ENCODE measurements around the gene GLIS1. TPM values are rescaled to one million over a fixed set of nuclear protein-coding genes. Genes with fewer than 3 reads are reported as not detected.

Gene GLIS1
- total and polyA plus RNA-seq, 4 donors: 0.19 to 1.8 (median 0.65) TPM

- Histone ChIP-seq H3K36me3 (ENCODE audit: control insufficient read depth in 1 of 2, insufficient read depth in 2 of 2, low read length in 1 of 2) (no peaks in the 10 kb centered on the region), H3K9me3 (ENCODE audit: control insufficient read depth, low read length) (no peaks in the 10 kb centered on the region), H3K4me3 (ENCODE audit: low read length in 2 of 2) (no peak overlapping the region), H3K27ac (ENCODE audit: low read depth in 1 of 2, low read length in 2 of 2) (no peak overlapping the region), H3K27me3 (ENCODE audit: control insufficient read depth in 1 of 2, insufficient read depth in 2 of 2, low read length in 1 of 2) (no peaks in the 10 kb centered on the region), H3K4me1 (ENCODE audit: control insufficient read depth in 1 of 2, insufficient read depth in 2 of 2, low read length in 2 of 2) (no peaks in the 10 kb centered on the region)
- ATAC-seq (ENCODE audit: low FRiP score) (no peak), DNase-seq (no peak)
- WGBS, 2 donors: 89 to 91% methylated on average over 35 of the region's 35 CpGs
- intact Hi-C loops (cut with DNase I): no loop called here
Observed at GRCh38 chr1:53524428-53525375, 214.3 kb downstream of the GLIS1 start.

- H3K4me3 ChIP-seq (ENCODE audit: low read length in 2 of 2): no peak overlapping the region
- no peaks in the 10 kb centered on the region for H3K36me3 ChIP-seq (ENCODE audit: control insufficient read depth in 1 of 2, insufficient read depth in 2 of 2, low read length in 1 of 2)
- DNase-seq (no peak), ATAC-seq (ENCODE audit: low FRiP score) (no peak)
- H3K4me1 ChIP-seq (ENCODE audit: control insufficient read depth in 1 of 2, insufficient read depth in 2 of 2, low read length in 2 of 2): no peaks in the 10 kb centered on the region
- H3K27me3 ChIP-seq (ENCODE audit: control insufficient read depth in 1 of 2, insufficient read depth in 2 of 2, low read length in 1 of 2): no peaks in the 10 kb centered on the region
- no peaks in the 10 kb centered on the region for H3K9me3 ChIP-seq (ENCODE audit: control insufficient read depth, low read length)
- intact Hi-C loops (cut with DNase I): no loop called here
- WGBS, 2 donors: 45 to 50% methylated on average over 11 of the region's 11 CpGs
- no peak overlapping the region for H3K27ac ChIP-seq (ENCODE audit: low read depth in 1 of 2, low read length in 2 of 2)
Observed at GRCh38 chr1:53521924-53522552, 216.9 kb downstream of the GLIS1 start.

DNA sequence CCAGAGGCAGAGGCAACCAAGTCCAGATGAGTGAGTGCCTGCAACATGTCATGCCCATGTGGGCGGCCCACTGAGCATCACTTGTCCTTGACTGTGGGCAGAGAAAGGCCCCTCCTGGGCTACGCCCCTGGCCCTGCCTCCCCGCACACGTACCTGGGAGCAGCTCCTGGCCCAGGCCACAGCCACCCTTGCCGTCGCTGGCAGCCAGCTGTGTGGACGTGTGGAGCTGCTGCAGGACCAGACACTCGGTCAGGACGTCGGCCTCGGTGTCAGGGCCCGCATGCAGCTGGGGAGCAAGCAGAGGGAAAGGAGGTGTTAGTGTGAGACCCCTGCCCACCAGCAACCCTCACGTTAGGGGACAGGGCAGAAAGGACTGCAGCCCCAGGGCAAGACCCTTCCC, 218.5 kb downstream of the GLIS1 start:
- Histone ChIP-seq H3K36me3 (ENCODE audit: control insufficient read depth in 1 of 2, insufficient read depth in 2 of 2, low read length in 1 of 2) (no peaks in the 10 kb centered on the region), H3K4me1 (ENCODE audit: control insufficient read depth in 1 of 2, insufficient read depth in 2 of 2, low read length in 2 of 2) (no peaks in the 10 kb centered on the region), H3K27me3 (ENCODE audit: control insufficient read depth in 1 of 2, insufficient read depth in 2 of 2, low read length in 1 of 2) (no peaks in the 10 kb centered on the region), H3K4me3 (ENCODE audit: low read length in 2 of 2) (no peak overlapping the region), H3K9me3 (ENCODE audit: control insufficient read depth, low read length) (no peaks in the 10 kb centered on the region), H3K27ac (ENCODE audit: low read depth in 1 of 2, low read length in 2 of 2) (no peak overlapping the region)
- intact Hi-C loops (cut with DNase I): no loop called here
- no peak for DNase-seq
- 93 to 96% methylated on average over 13 of the region's 13 CpGs for WGBS, 2 donors
- no peak for ATAC-seq (ENCODE audit: low FRiP score)

DNA sequence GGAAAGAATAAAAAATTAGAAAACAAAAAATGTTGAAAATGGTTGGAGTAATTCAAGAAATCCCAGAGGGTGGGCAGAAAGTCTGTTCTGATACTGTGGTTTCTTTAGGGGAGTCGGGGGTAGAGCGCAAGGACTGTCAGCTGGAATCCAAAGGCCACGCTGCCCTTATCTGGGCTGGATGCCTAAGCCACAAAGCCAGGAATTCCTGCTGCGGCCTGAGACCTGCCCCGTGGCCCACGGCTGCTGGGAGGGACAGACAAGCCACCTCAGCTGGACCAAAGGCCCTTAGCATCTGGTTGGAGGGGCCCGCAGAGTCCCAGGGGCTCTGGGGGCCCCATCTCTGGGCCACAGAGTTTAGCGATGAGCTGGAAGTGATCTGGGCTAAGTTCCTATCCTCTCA, 219.5 kb downstream of the GLIS1 start:
- WGBS, 2 donors: 20 to 23% methylated on average over 8 of the region's 8 CpGs
- H3K36me3 ChIP-seq (ENCODE audit: control insufficient read depth in 1 of 2, insufficient read depth in 2 of 2, low read length in 1 of 2): no peaks in the 10 kb centered on the region
- H3K4me1 ChIP-seq (ENCODE audit: control insufficient read depth in 1 of 2, insufficient read depth in 2 of 2, low read length in 2 of 2): no peaks in the 10 kb centered on the region
- DNase-seq (no peak), ATAC-seq (ENCODE audit: low FRiP score) (no peak)
- no peak overlapping the region for H3K4me3 ChIP-seq (ENCODE audit: low read length in 2 of 2)
- H3K9me3 ChIP-seq (ENCODE audit: control insufficient read depth, low read length): no peaks in the 10 kb centered on the region
- H3K27ac ChIP-seq (ENCODE audit: low read depth in 1 of 2, low read length in 2 of 2): no peak overlapping the region
- intact Hi-C loops (cut with DNase I): no loop called here
- no peaks in the 10 kb centered on the region for H3K27me3 ChIP-seq (ENCODE audit: control insufficient read depth in 1 of 2, insufficient read depth in 2 of 2, low read length in 1 of 2)

DNA sequence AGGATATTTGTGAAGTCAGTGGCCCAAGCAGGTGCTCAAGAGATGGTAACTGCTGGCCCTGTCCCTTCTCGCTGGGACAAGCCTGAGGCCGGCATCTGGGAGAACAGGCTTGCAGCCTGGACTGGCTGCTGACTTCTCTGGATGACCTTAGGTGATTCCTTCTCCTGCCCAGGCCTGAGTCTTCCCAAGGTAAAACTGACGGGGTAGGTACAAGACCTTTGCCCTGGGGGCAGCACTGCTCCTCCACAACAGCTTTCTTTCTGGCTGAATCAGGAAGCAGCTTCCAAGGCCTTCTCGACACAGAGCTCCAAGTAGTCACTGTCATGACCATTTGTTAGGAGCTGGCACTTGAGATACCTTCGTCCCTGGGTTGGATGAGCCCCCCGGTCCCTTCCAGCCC, 220.2 kb downstream of the GLIS1 start:
- ATAC-seq (ENCODE audit: low FRiP score) (no peak), DNase-seq (no peak)
- no peaks in the 10 kb centered on the region for H3K27me3 ChIP-seq (ENCODE audit: control insufficient read depth in 1 of 2, insufficient read depth in 2 of 2, low read length in 1 of 2)
- H3K36me3 ChIP-seq (ENCODE audit: control insufficient read depth in 1 of 2, insufficient read depth in 2 of 2, low read length in 1 of 2): no peaks in the 10 kb centered on the region
- no peaks in the 10 kb centered on the region for H3K4me1 ChIP-seq (ENCODE audit: control insufficient read depth in 1 of 2, insufficient read depth in 2 of 2, low read length in 2 of 2)
- H3K9me3 ChIP-seq (ENCODE audit: control insufficient read depth, low read length): no peaks in the 10 kb centered on the region
- H3K27ac ChIP-seq (ENCODE audit: low read depth in 1 of 2, low read length in 2 of 2): no peak overlapping the region
- intact Hi-C loops (cut with DNase I): no loop called here
- H3K4me3 ChIP-seq (ENCODE audit: low read length in 2 of 2): no peak overlapping the region
- 92 to 95% methylated on average over 6 of the region's 6 CpGs for WGBS, 2 donors

DNA sequence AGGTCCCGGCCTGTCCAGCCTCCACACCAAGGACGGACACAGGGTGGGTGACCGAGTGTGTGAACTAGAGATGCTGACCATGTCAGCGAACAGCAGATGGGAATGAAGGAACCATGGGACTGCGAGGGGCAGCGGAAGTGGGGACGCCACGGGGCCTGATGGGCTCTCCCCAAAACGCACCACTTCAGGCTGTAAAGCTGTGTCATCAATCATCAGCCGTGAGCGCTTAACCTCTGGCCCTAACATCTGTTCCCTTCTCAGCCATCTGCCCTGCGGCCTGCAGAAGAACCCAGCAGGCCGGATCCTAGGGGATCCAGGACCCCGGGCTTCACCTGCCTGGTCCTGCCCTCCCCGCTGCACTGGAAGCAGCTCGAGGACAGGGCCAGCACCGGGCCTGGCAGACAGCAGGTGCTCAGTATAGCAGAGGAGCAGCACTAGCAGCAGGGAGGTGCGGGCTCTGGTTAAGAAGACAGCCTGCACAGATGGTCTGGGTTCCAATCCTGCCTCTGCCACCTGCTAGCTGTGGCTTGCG, 221.1 kb downstream of the GLIS1 start:
- no peaks in the 10 kb centered on the region for H3K4me1 ChIP-seq (ENCODE audit: control insufficient read depth in 1 of 2, insufficient read depth in 2 of 2, low read length in 2 of 2)
- H3K36me3 ChIP-seq (ENCODE audit: control insufficient read depth in 1 of 2, insufficient read depth in 2 of 2, low read length in 1 of 2): no peaks in the 10 kb centered on the region
- no peaks in the 10 kb centered on the region for H3K9me3 ChIP-seq (ENCODE audit: control insufficient read depth, low read length)
- 97 to 98% methylated on average over 19 of the region's 19 CpGs for WGBS, 2 donors
- intact Hi-C loops (cut with DNase I): no loop called here
- DNase-seq: no peak
- no peaks in the 10 kb centered on the region for H3K27me3 ChIP-seq (ENCODE audit: control insufficient read depth in 1 of 2, insufficient read depth in 2 of 2, low read length in 1 of 2)
- H3K27ac ChIP-seq (ENCODE audit: low read depth in 1 of 2, low read length in 2 of 2): no peak overlapping the region
- ATAC-seq (ENCODE audit: low FRiP score): no peak
- no peak overlapping the region for H3K4me3 ChIP-seq (ENCODE audit: low read length in 2 of 2)

- H3K4me1 ChIP-seq (ENCODE audit: control insufficient read depth in 1 of 2, insufficient read depth in 2 of 2, low read length in 2 of 2): no peaks in the 10 kb centered on the region
- no peaks in the 10 kb centered on the region for H3K9me3 ChIP-seq (ENCODE audit: control insufficient read depth, low read length)
- no peak overlapping the region for H3K27ac ChIP-seq (ENCODE audit: low read depth in 1 of 2, low read length in 2 of 2)
- 97 to 99% methylated on average over 7 of the region's 7 CpGs for WGBS, 2 donors
- no peak overlapping the region for H3K4me3 ChIP-seq (ENCODE audit: low read length in 2 of 2)
- no peak for ATAC-seq (ENCODE audit: low FRiP score)
- no peak for DNase-seq
- no peaks in the 10 kb centered on the region for H3K27me3 ChIP-seq (ENCODE audit: control insufficient read depth in 1 of 2, insufficient read depth in 2 of 2, low read length in 1 of 2)
- intact Hi-C loops (cut with DNase I): no loop called here
- no peaks in the 10 kb centered on the region for H3K36me3 ChIP-seq (ENCODE audit: control insufficient read depth in 1 of 2, insufficient read depth in 2 of 2, low read length in 1 of 2)
Observed at GRCh38 chr1:53517109-53517508, 221.9 kb downstream of the GLIS1 start.

GRCh38 chr1:53516181-53516580, 222.8 kb downstream of the GLIS1 start:
- Histone ChIP-seq H3K27me3 (ENCODE audit: control insufficient read depth in 1 of 2, insufficient read depth in 2 of 2, low read length in 1 of 2) (no peaks in the 10 kb centered on the region), H3K27ac (ENCODE audit: low read depth in 1 of 2, low read length in 2 of 2) (no peak overlapping the region), H3K4me3 (ENCODE audit: low read length in 2 of 2) (no peak overlapping the region), H3K9me3 (ENCODE audit: control insufficient read depth, low read length) (no peaks in the 10 kb centered on the region), H3K36me3 (ENCODE audit: control insufficient read depth in 1 of 2, insufficient read depth in 2 of 2, low read length in 1 of 2) (no peaks in the 10 kb centered on the region), H3K4me1 (ENCODE audit: control insufficient read depth in 1 of 2, insufficient read depth in 2 of 2, low read length in 2 of 2) (no peaks in the 10 kb centered on the region)
- intact Hi-C loops (cut with DNase I): no loop called here
- ATAC-seq (ENCODE audit: low FRiP score) (no peak), DNase-seq (no peak)
- 98 to 99% methylated on average over 7 of the region's 7 CpGs for WGBS, 2 donors

- no peaks in the 10 kb centered on the region for H3K9me3 ChIP-seq (ENCODE audit: control insufficient read depth, low read length)
- WGBS, 2 donors: 91 to 98% methylated on average over 10 of the region's 10 CpGs
- no peak for DNase-seq
- H3K27ac ChIP-seq (ENCODE audit: low read depth in 1 of 2, low read length in 2 of 2): no peak overlapping the region
- no peaks in the 10 kb centered on the region for H3K36me3 ChIP-seq (ENCODE audit: control insufficient read depth in 1 of 2, insufficient read depth in 2 of 2, low read length in 1 of 2)
- H3K4me1 ChIP-seq (ENCODE audit: control insufficient read depth in 1 of 2, insufficient read depth in 2 of 2, low read length in 2 of 2): no peaks in the 10 kb centered on the region
- no peaks in the 10 kb centered on the region for H3K27me3 ChIP-seq (ENCODE audit: control insufficient read depth in 1 of 2, insufficient read depth in 2 of 2, low read length in 1 of 2)
- intact Hi-C loops (cut with DNase I): no loop called here
- H3K4me3 ChIP-seq (ENCODE audit: low read length in 2 of 2): no peak overlapping the region
- ATAC-seq (ENCODE audit: low FRiP score): no peak
Observed at GRCh38 chr1:53514436-53514835, 224.5 kb downstream of the GLIS1 start.
